Ishikawa (cell line): ENCODE data around the gene EPN2.
A peak's percentile ranks its signal among the peaks of the same experiment; 100 is the strongest.

Experiments
- CEBPB ChIP-seq: IDR thresholded peaks from 2 replicates; pipeline ENCODE4 v1.6.1; 2012
- CREB1 ChIP-seq: IDR thresholded peaks from 2 replicates; pipeline ENCODE4 v1.6.1; 2012; ENCODE audit warnings: low read depth
- EGR1 ChIP-seq: IDR thresholded peaks from 2 replicates; pipeline ENCODE4 v1.6.1; 2012
- EP300 ChIP-seq: IDR thresholded peaks from 2 replicates; pipeline ENCODE4 v1.6.1; 2012; ENCODE audit warnings: borderline replicate concordance
- NFIC ChIP-seq: IDR thresholded peaks from 2 replicates; pipeline ENCODE4 v1.6.1; 2012
- RAD21 ChIP-seq: IDR thresholded peaks from 2 replicates; pipeline ENCODE4 v1.6.1; 2012; ENCODE audit warnings: low read depth
- TAF1 ChIP-seq: IDR thresholded peaks from 2 replicates; pipeline ENCODE4 v1.6.1; 2012; ENCODE audit warnings: low read depth, mild to moderate bottlenecking
- TCF12 ChIP-seq: IDR thresholded peaks from 2 replicates; pipeline ENCODE4 v1.6.1; 2012; ENCODE audit warnings: low read depth
- TEAD4 ChIP-seq: IDR thresholded peaks from 2 replicates; pipeline ENCODE4 v1.6.1; 2012
- YY1 ChIP-seq: IDR thresholded peaks from 2 replicates; pipeline ENCODE4 v1.6.1; 2012; ENCODE audit warnings: low read depth
- TF ChIP-seq, protein P1 (sequence below): IDR thresholded peaks from 2 replicates; pipeline ENCODE4 v1.6.1; 2012; ENCODE audit warnings: low read depth, mild to moderate bottlenecking
- TF ChIP-seq, protein P2 (sequence below): IDR thresholded peaks from 2 replicates; pipeline ENCODE4 v1.6.1; 2012
- TF ChIP-seq, protein P3 (sequence below): IDR thresholded peaks from 2 replicates; pipeline ENCODE4 v1.6.1; 2012

DNA sequence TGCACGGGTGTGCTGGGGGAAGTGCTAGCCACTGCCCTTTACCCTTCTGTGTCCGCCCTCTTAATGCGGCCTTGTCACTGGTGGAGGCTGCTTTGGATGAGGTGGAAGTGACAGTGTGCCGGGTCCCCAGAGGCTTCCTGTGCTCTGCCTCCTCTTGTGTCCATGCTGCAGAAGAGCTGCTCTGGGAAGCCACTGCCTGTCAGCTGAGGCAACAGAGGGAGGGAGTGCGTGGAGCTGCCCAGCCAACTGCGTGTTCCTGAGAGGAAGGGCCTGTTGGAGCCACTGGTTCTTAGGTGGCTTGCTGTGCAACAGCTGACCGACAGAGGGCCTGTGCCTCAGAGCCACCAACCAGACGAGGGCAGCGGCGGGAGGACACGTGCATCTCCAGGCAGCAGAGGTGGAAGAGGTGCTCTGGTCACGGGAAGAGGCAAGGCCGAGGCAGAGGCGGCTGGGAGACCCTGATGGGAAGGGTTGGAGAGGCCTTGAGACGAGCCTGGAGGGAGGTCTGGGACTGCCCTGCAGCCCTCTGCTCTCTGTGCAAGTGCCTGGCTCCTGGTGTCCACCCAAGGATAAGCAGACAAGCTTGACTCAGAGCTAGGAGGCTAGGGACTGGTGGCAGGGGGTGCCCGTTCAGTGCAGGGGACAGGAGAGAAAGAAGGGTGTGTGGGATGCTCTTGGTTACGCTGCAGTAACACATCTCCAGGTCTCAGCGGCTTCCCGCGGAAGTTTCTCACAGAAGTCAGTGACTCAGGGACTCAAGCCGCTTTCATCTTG lies 100.0 kb downstream of the EPN2 start:
- peak; percentile 26 for TF ChIP-seq RAD21
- TF ChIP-seq, protein P1, sequence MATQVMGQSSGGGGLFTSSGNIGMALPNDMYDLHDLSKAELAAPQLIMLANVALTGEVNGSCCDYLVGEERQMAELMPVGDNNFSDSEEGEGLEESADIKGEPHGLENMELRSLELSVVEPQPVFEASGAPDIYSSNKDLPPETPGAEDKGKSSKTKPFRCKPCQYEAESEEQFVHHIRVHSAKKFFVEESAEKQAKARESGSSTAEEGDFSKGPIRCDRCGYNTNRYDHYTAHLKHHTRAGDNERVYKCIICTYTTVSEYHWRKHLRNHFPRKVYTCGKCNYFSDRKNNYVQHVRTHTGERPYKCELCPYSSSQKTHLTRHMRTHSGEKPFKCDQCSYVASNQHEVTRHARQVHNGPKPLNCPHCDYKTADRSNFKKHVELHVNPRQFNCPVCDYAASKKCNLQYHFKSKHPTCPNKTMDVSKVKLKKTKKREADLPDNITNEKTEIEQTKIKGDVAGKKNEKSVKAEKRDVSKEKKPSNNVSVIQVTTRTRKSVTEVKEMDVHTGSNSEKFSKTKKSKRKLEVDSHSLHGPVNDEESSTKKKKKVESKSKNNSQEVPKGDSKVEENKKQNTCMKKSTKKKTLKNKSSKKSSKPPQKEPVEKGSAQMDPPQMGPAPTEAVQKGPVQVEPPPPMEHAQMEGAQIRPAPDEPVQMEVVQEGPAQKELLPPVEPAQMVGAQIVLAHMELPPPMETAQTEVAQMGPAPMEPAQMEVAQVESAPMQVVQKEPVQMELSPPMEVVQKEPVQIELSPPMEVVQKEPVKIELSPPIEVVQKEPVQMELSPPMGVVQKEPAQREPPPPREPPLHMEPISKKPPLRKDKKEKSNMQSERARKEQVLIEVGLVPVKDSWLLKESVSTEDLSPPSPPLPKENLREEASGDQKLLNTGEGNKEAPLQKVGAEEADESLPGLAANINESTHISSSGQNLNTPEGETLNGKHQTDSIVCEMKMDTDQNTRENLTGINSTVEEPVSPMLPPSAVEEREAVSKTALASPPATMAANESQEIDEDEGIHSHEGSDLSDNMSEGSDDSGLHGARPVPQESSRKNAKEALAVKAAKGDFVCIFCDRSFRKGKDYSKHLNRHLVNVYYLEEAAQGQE = no peak
- TF ChIP-seq EP300 = no peak
- TF ChIP-seq YY1 = no peak
- TF ChIP-seq CREB1 = no peak
- TF ChIP-seq TAF1 = no peak
- TF ChIP-seq, protein P2, sequence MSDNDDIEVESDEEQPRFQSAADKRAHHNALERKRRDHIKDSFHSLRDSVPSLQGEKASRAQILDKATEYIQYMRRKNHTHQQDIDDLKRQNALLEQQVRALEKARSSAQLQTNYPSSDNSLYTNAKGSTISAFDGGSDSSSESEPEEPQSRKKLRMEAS = peak; percentile 85
- no peak for TF ChIP-seq TEAD4
- TF ChIP-seq CEBPB = no peak
- no peak for TF ChIP-seq TCF12
- TF ChIP-seq NFIC = no peak
- TF ChIP-seq, protein P3, sequence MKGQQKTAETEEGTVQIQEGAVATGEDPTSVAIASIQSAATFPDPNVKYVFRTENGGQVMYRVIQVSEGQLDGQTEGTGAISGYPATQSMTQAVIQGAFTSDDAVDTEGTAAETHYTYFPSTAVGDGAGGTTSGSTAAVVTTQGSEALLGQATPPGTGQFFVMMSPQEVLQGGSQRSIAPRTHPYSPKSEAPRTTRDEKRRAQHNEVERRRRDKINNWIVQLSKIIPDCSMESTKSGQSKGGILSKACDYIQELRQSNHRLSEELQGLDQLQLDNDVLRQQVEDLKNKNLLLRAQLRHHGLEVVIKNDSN = no peak
- TF ChIP-seq EGR1 = no peak
